ENCODE results near the gene CACNB4.
"Not testable (repeated sequence)": the region's sequence is repeated elsewhere in the genome, so short reads cannot be mapped to it uniquely, and the experiment has no call there.

CACNB4 gene

DNA sequence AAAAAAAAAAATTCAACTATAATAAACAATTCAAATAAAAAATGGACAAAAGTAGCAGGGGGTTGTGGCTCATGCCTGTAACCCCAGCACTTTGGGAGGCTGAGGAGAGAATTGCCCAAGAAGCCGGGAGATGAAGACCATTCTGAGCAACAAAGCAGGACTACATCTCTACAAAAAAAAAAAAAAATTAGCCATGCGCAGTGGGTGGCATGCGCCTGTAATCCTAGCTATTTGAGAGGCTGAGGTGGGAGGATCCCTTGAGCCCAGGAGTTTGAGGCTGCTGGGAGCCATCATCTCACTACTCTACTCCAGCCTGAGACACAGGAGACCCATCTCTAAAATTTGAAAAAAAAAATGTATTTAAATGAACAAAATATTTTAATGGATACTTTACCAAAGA is 4.4 kb upstream of the CACNB4 start:
- H3K9me3 ChIP-seq (ENCODE audit: insufficient read depth, low read depth, low read length), result no peaks in the 10 kb centered on the region
- H3K4me3 ChIP-seq (ENCODE audit: low read length), result no peak overlapping the region
- H3K4me1 ChIP-seq (ENCODE audit: insufficient read depth, low read length), result 0 out of 2 replicates have a peak, but pooled peaks cover 3% of the 10 kb centered on the region
- 100% methylated on average over 1 of the region's 3 CpGs for WGBS
- peaks cover 35% of the 10 kb centered on the region for H3K27me3 ChIP-seq (ENCODE audit: insufficient read depth, low read length)
- no peak overlapping the region for H3K9ac ChIP-seq (ENCODE audit: low read depth, low read length)
- H3K27ac ChIP-seq (ENCODE audit: low read depth, low read length), result no peak overlapping the region
- no peaks in the 10 kb centered on the region for H3K36me3 ChIP-seq (ENCODE audit: insufficient read depth, low read length)

DNA sequence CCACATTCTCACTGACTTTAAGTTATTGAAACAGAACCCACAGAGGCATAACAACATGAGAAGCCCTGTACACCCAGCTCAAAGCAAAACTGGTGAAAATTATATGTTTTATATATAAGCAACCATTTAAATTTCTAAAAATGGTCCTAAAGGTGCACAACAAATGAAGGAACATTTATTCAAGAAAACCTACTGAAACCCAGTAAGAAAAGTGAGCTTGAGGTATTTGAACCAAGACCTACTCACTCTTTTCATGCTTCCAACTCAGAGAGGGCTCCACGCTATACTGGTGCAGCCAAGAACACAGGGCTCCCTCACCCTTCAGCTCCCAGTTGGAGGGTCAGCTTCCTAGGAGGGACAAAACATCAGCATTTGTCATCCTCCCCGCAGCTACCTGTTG is 2.1 kb upstream of the CACNB4 start:
- no peak overlapping the region for H3K4me3 ChIP-seq (ENCODE audit: low read length)
- peaks cover 58% of the 10 kb centered on the region for H3K27me3 ChIP-seq (ENCODE audit: insufficient read depth, low read length)
- H3K4me1 ChIP-seq (ENCODE audit: insufficient read depth, low read length), result 0 out of 2 replicates have a peak, but pooled peaks cover 3% of the 10 kb centered on the region
- H3K9ac ChIP-seq (ENCODE audit: low read depth, low read length), result no peak overlapping the region
- 69% methylated on average over 2 of the region's 2 CpGs for WGBS
- no peak overlapping the region for H3K27ac ChIP-seq (ENCODE audit: low read depth, low read length)
- H3K9me3 ChIP-seq (ENCODE audit: insufficient read depth, low read depth, low read length), result no peaks in the 10 kb centered on the region
- no peaks in the 10 kb centered on the region for H3K36me3 ChIP-seq (ENCODE audit: insufficient read depth, low read length)

DNA sequence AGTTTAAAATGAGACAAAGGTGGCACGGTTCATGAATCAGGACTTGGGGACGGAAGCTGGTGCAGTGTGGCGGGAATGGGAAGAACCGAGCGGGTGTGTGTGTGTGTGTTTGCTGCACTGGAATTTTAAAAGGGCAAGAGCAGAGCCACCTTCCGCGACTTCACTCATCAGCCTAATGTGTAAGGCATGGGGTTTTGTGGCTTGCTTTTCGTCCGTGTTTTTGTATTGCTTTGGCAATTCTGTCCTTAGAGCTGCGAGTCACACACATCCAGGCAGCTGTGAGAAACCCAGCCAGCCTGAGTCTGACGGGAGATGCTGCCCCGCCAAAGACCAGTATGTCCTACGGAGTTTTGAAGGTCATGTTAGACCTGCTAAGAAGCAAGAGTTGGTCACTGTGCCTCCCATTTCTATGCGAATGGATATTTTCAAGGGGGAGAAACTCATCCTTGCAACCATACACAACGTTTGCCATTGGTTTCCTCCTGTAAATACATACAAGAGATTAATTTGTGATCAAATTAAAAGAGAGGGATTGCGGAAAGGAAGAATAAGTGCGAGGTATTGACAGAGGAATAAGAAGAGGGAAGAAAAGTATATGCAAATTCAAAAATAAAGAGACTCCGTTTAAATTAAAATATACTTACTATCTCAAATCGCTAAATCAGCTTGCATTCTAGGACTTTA is 665 bp upstream of the CACNB4 start:
- Histone ChIP-seq H3K4me1 (ENCODE audit: insufficient read depth, low read length) (0 out of 2 replicates have a peak, but pooled peaks cover 3% of the 10 kb centered on the region), H3K9me3 (ENCODE audit: insufficient read depth, low read depth, low read length) (no peaks in the 10 kb centered on the region), H3K27me3 (ENCODE audit: insufficient read depth, low read length) (peaks cover 70% of the 10 kb centered on the region), H3K9ac (ENCODE audit: low read depth, low read length) (peak overlapping the region; percentile 74), H3K36me3 (ENCODE audit: insufficient read depth, low read length) (no peaks in the 10 kb centered on the region), H3K27ac (ENCODE audit: low read depth, low read length) (no peak overlapping the region), H3K4me3 (ENCODE audit: low read length) (peak overlapping the region; percentile 75)
- WGBS, result 10% methylated on average over 15 of the region's 19 CpGs

- Histone ChIP-seq H3K27me3 (ENCODE audit: insufficient read depth, low read length) (peaks cover 74% of the 10 kb centered on the region), H3K9ac (ENCODE audit: low read depth, low read length) (no peak overlapping the region; the same call in 1 of the 2 replicates), H3K27ac (ENCODE audit: low read depth, low read length) (no peak overlapping the region), H3K4me1 (ENCODE audit: insufficient read depth, low read length) (0 out of 2 replicates have a peak, but pooled peaks cover 3% of the 10 kb centered on the region), H3K36me3 (ENCODE audit: insufficient read depth, low read length) (no peaks in the 10 kb centered on the region), H3K4me3 (ENCODE audit: low read length) (peak overlapping the region; percentile 75), H3K9me3 (ENCODE audit: insufficient read depth, low read depth, low read length) (no peaks in the 10 kb centered on the region)
- under 1% methylated on average over 52 of the region's 52 CpGs for WGBS
These were observed 896 bp downstream of the CACNB4 start for GRCh38 chr2:152097801-152098495.

DNA sequence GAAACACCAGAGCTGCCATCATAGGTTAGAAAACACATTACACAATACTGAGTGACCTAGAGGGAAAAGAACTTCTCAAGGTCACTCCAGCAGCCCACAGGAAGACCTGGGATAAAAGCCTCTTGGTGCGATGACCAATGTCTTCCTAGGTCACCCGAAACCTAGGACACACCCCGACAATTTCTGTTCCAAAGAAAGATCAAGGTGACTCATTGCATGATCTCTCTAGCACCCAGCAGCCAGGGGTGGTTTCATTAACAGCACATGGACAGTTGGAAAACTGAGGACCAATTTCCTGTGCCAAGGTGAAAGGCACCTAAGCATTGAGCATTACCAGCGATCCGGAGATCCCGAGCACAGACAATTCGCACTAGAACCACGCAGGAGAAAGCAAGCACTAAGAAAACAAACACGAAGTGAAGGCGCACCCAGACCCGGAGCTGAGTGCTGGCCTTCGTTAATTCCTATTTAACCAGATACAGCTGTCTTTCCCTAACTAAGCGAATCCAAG is 1.5 kb downstream of the CACNB4 start:
- WGBS, result 8% methylated on average over 13 of the region's 13 CpGs
- Histone ChIP-seq H3K9me3 (ENCODE audit: insufficient read depth, low read depth, low read length) (no peaks in the 10 kb centered on the region), H3K27me3 (ENCODE audit: insufficient read depth, low read length) (peaks cover 74% of the 10 kb centered on the region), H3K4me1 (ENCODE audit: insufficient read depth, low read length) (0 out of 2 replicates have a peak, but pooled peaks cover 3% of the 10 kb centered on the region), H3K9ac (ENCODE audit: low read depth, low read length) (no peak overlapping the region), H3K36me3 (ENCODE audit: insufficient read depth, low read length) (no peaks in the 10 kb centered on the region), H3K27ac (ENCODE audit: low read depth, low read length) (no peak overlapping the region), H3K4me3 (ENCODE audit: low read length) (peak overlapping the region; percentile 75)

DNA sequence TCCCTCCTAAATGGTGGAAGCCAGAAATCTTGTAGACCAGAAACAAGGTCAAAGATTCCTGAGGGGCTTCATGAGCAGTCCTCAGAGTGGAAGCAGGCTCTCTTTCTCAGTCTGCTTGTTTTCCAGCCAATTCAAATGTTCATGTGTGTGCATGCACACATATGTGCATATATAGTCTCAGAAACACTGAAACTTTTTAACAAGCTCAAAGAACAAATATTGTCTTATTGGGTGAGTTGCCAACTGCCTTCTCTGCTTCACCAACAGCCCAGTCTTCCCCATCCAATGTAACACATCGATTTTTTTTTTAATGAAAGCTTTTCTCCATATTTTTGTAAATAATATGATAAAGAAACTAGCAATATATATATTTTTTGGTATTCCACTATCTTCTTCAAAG is 3.7 kb downstream of the CACNB4 start:
- H3K36me3 ChIP-seq (ENCODE audit: insufficient read depth, low read length), result no peaks in the 10 kb centered on the region
- no peak overlapping the region for H3K27ac ChIP-seq (ENCODE audit: low read depth, low read length)
- 0 out of 2 replicates have a peak, but pooled peaks cover 3% of the 10 kb centered on the region for H3K4me1 ChIP-seq (ENCODE audit: insufficient read depth, low read length)
- no peak overlapping the region for H3K4me3 ChIP-seq (ENCODE audit: low read length)
- no peak overlapping the region for H3K9ac ChIP-seq (ENCODE audit: low read depth, low read length)
- H3K27me3 ChIP-seq (ENCODE audit: insufficient read depth, low read length), result peaks cover 58% of the 10 kb centered on the region
- WGBS, result no CpG with 5 or more reads among the region's 1 CpG
- no peaks in the 10 kb centered on the region for H3K9me3 ChIP-seq (ENCODE audit: insufficient read depth, low read depth, low read length)

DNA sequence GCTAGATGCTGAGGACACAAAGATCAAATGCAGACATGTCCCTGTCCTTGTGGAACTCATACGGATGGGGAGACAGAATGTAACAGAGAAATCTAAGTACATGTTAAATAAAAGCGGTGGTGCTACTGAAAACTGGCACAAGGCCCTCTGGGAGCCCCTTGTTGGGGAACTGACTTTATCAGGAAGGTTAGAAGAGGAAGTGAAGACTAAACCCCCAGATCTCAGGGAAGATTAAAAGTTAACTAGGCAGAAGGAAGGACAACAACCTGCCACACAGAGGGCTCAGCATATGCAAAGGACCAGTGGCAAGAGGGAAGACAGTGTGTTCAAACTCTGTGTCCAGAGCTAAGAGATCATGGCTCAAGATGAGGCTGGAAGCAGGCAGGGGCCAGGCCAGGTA is 4.8 kb downstream of the CACNB4 start:
- Histone ChIP-seq H3K36me3 (ENCODE audit: insufficient read depth, low read length) (no peaks in the 10 kb centered on the region), H3K4me1 (ENCODE audit: insufficient read depth, low read length) (no peaks in the 10 kb centered on the region), H3K27me3 (ENCODE audit: insufficient read depth, low read length) (peaks cover 46% of the 10 kb centered on the region), H3K27ac (ENCODE audit: low read depth, low read length) (no peak overlapping the region), H3K9me3 (ENCODE audit: insufficient read depth, low read depth, low read length) (no peaks in the 10 kb centered on the region), H3K4me3 (ENCODE audit: low read length) (no peak overlapping the region), H3K9ac (ENCODE audit: low read depth, low read length) (no peak overlapping the region)
- WGBS, result 94% methylated on average over 2 of the region's 2 CpGs

- Histone ChIP-seq H3K9me3 (ENCODE audit: insufficient read depth, low read depth, low read length) (no peaks in the 10 kb centered on the region), H3K4me1 (ENCODE audit: insufficient read depth, low read length) (no peaks in the 10 kb centered on the region), H3K4me3 (ENCODE audit: low read length) (no peak overlapping the region), H3K9ac (ENCODE audit: low read depth, low read length) (no peak overlapping the region), H3K27ac (ENCODE audit: low read depth, low read length) (no peak overlapping the region), H3K36me3 (ENCODE audit: insufficient read depth, low read length) (no peaks in the 10 kb centered on the region), H3K27me3 (ENCODE audit: insufficient read depth, low read length) (peaks cover 41% of the 10 kb centered on the region)
- WGBS, result 95% methylated on average over 2 of the region's 2 CpGs
These were observed 5.4 kb downstream of the CACNB4 start for GRCh38 chr2:152093464-152093863.

- no peaks in the 10 kb centered on the region for H3K36me3 ChIP-seq (ENCODE audit: insufficient read depth, low read length)
- H3K9ac ChIP-seq (ENCODE audit: low read depth, low read length), result no peak overlapping the region
- 100% methylated on average over 1 of the region's 2 CpGs for WGBS
- H3K4me1 ChIP-seq (ENCODE audit: insufficient read depth, low read length), result no peaks in the 10 kb centered on the region
- no peaks in the 10 kb centered on the region for H3K9me3 ChIP-seq (ENCODE audit: insufficient read depth, low read depth, low read length)
- no peak overlapping the region for H3K27ac ChIP-seq (ENCODE audit: low read depth, low read length)
- H3K27me3 ChIP-seq (ENCODE audit: insufficient read depth, low read length), result peaks cover 27% of the 10 kb centered on the region
- no peak overlapping the region for H3K4me3 ChIP-seq (ENCODE audit: low read length)
These were observed 6.7 kb downstream of the CACNB4 start for GRCh38 chr2:152092095-152092494.

GRCh38 chr2:152090726-152091125 is 8.1 kb downstream of the CACNB4 start:
- H3K36me3 ChIP-seq (ENCODE audit: insufficient read depth, low read length), result not testable (repeated sequence)

GRCh38 chr2:152089238-152089637 is 9.6 kb downstream of the CACNB4 start:
- Histone ChIP-seq H3K4me3 (ENCODE audit: low read length) (no peak overlapping the region), H3K9me3 (ENCODE audit: insufficient read depth, low read depth, low read length) (no peaks in the 10 kb centered on the region), H3K36me3 (ENCODE audit: insufficient read depth, low read length) (no peaks in the 10 kb centered on the region), H3K27ac (ENCODE audit: low read depth, low read length) (no peak overlapping the region), H3K9ac (ENCODE audit: low read depth, low read length) (no peak overlapping the region), H3K4me1 (ENCODE audit: insufficient read depth, low read length) (no peaks in the 10 kb centered on the region), H3K27me3 (ENCODE audit: insufficient read depth, low read length) (0 out of 2 replicates have a peak, but pooled peaks cover 4% of the 10 kb centered on the region)
- WGBS, result 87% methylated on average over 2 of the region's 2 CpGs

More at GRCh38 chr2:152090726-152091125, 8.1 kb downstream of the CACNB4 start:
- WGBS, result 96% methylated on average over 4 of the region's 4 CpGs
- H3K27ac ChIP-seq (ENCODE audit: low read depth, low read length); H3K4me1 ChIP-seq (ENCODE audit: insufficient read depth, low read length); H3K9ac ChIP-seq (ENCODE audit: low read depth, low read length); H3K9me3 ChIP-seq (ENCODE audit: insufficient read depth, low read depth, low read length); H3K4me3 ChIP-seq (ENCODE audit: low read length): not testable (repeated sequence)
- peaks cover 13% of the 10 kb centered on the region; the same call in 1 of the 2 replicates for H3K27me3 ChIP-seq (ENCODE audit: insufficient read depth, low read length)
